Neural cell (in vitro differentiated cells): ENCODE results near the gene S100Z. TPM values are rescaled to one million over a fixed set of nuclear protein-coding genes. Genes with fewer than 3 reads are reported as not detected.
"Not testable (repeated sequence)": the region's sequence is repeated elsewhere in the genome, so short reads cannot be mapped to it uniquely, and the experiment has no call there.

Experiments
- H2AFZ ChIP-seq: fragments of 200-600, 300-800 bp; sonication (generic), shearing (Covaris generic); 2 replicates; pipeline ENCODE4 v1.6.0; 2014; ENCODE audit warnings: low read depth, mild to moderate bottlenecking, antibody characterized with exemption, low read length, moderate library complexity
- H3F3A ChIP-seq: fragments of 200-600 bp; shearing (Covaris generic); 2 replicates; pipeline ENCODE4 v1.6.1; 2016; ENCODE audit warnings: mild to moderate bottlenecking, moderate library complexity, mixed read lengths, antibody characterized with exemption, low read length; ENCODE audit not compliant: insufficient read depth, poor library complexity, severe bottlenecking
- H3K27ac ChIP-seq: fragments of 200-600, 300-800 bp; sonication (generic), shearing (Covaris generic); 2 replicates; pipeline ENCODE4 v1.5.1; 2014; ENCODE audit warnings: mild to moderate bottlenecking, low read length, moderate library complexity
- H3K27me3 ChIP-seq: fragments of 300-800, 200-600 bp; sonication (generic), shearing (Covaris generic); 2 replicates; pipeline ENCODE4 v1.6.0; 2014; ENCODE audit warnings: mild to moderate bottlenecking, low read depth, low read length, moderate library complexity; ENCODE audit not compliant: insufficient read depth
- H3K36me3 ChIP-seq: fragments of 300-800, 200-600 bp; sonication (generic), shearing (Covaris generic); 2 replicates; pipeline ENCODE4 v1.5.1; 2014; ENCODE audit warnings: mild to moderate bottlenecking, antibody characterized with exemption, low read length, moderate library complexity; ENCODE audit not compliant: insufficient read depth
- H3K4me2 ChIP-seq: fragments of 300-800, 200-600 bp; sonication (generic), shearing (Covaris generic); 2 replicates; pipeline ENCODE4 v1.6.0; 2014; ENCODE audit warnings: mild to moderate bottlenecking, low read length
- H3K4me3 ChIP-seq: fragments of 300-800, 200-600 bp; sonication (generic), shearing (Covaris generic); 2 replicates; pipeline ENCODE4 v1.5.1; 2014; ENCODE audit warnings: mild to moderate bottlenecking, low read length, moderate library complexity
- H3K79me2 ChIP-seq: fragments of 200-600 bp; shearing (Covaris generic); replicated peaks from 2 replicates; pipeline ENCODE4 v1.6.0; 2014; ENCODE audit warnings: mild to moderate bottlenecking, low read length, moderate library complexity; ENCODE audit not compliant: insufficient read depth
- H3K9ac ChIP-seq: fragments of 300-800, 200-600 bp; sonication (generic), shearing (Covaris generic); 2 replicates; pipeline ENCODE4 v1.6.1; 2016; ENCODE audit warnings: mild to moderate bottlenecking, low read length, mixed read lengths
- H3K9me2 ChIP-seq: fragments of 200-600 bp; shearing (Covaris generic); 2 replicates; pipeline ENCODE4 v1.6.1; 2016; ENCODE audit warnings: mild to moderate bottlenecking, low read length, mixed read lengths; ENCODE audit not compliant: insufficient read depth
- H3K9me3 ChIP-seq: fragments of 200-600, 300-800 bp; sonication (generic), shearing (Covaris generic); 2 replicates; pipeline ENCODE4 v1.6.1; 2016; ENCODE audit warnings: mild to moderate bottlenecking, mixed run types, low read length, moderate library complexity, mixed read lengths
- H4K20me1 ChIP-seq: fragments of 200-600 bp; shearing (Covaris generic); 2 replicates; pipeline ENCODE4 v1.6.1; 2016; ENCODE audit warnings: mild to moderate bottlenecking, mixed run types; ENCODE audit not compliant: insufficient read depth
- EP300 ChIP-seq: fragments of 450-650 bp; conservative IDR thresholded peaks from 2 replicates; pipeline ENCODE4 v1.6.1; 2014; ENCODE audit warnings: antibody characterized with exemption, mild to moderate bottlenecking, moderate library complexity; ENCODE audit not compliant: poor library complexity, severe bottlenecking
- EZH2 ChIP-seq: fragments of 200-600, 300-800 bp; shearing (Covaris generic), sonication (generic); IDR thresholded peaks from 2 replicates; pipeline ENCODE4 v1.6.1; 2014; ENCODE audit warnings: antibody characterized with exemption, low read length, borderline replicate concordance, mild to moderate bottlenecking; ENCODE audit not compliant: insufficient read depth, poor library complexity, severe bottlenecking
- MXI1 ChIP-seq: fragments of 450-650 bp; conservative IDR thresholded peaks from 2 replicates; pipeline ENCODE4 v1.6.1; 2014; ENCODE audit warnings: antibody characterized with exemption, mild to moderate bottlenecking; ENCODE audit not compliant: poor library complexity, severe bottlenecking
- POLR2AphosphoS5 ChIP-seq: IDR thresholded peaks from 2 replicates; pipeline ENCODE4 v1.6.1; 2012
- RAD21 ChIP-seq: fragments of 450-650 bp; conservative IDR thresholded peaks from 2 replicates; pipeline ENCODE4 v1.6.1; 2014; ENCODE audit warnings: antibody characterized with exemption, mild to moderate bottlenecking, moderate library complexity
- SMC3 ChIP-seq: fragments of 450-650 bp; conservative IDR thresholded peaks from 2 replicates; pipeline ENCODE4 v1.6.1; 2014; ENCODE audit warnings: antibody characterized with exemption, mild to moderate bottlenecking, moderate library complexity; ENCODE audit not compliant: poor library complexity
- TAF1 ChIP-seq: IDR thresholded peaks from 2 replicates; pipeline ENCODE4 v1.6.1; 2012; ENCODE audit warnings: low read depth
- polyA plus RNA-seq: library from polyadenylated mRNA; depleted of rRNA; stranded (reverse); fragments of >200 nt; gene quantifications from 2 replicates; pipeline ENCODE4 v1.2.3, GENCODE V29; 2014
- TF ChIP-seq, protein P1 (sequence below): fragments of 450-650 bp; IDR thresholded peaks from 2 replicates; pipeline ENCODE4 v1.5.1; 2014; ENCODE audit warnings: antibody characterized with exemption, mild to moderate bottlenecking, moderate library complexity; ENCODE audit not compliant: poor library complexity, severe bottlenecking
- TF ChIP-seq, protein P2 (sequence below): IDR thresholded peaks from 2 replicates; pipeline ENCODE4 v1.6.1; 2012; ENCODE audit warnings: borderline replicate concordance

S100Z gene
- polyA plus RNA-seq, 1 donor from 2014 or later = not detected

DNA sequence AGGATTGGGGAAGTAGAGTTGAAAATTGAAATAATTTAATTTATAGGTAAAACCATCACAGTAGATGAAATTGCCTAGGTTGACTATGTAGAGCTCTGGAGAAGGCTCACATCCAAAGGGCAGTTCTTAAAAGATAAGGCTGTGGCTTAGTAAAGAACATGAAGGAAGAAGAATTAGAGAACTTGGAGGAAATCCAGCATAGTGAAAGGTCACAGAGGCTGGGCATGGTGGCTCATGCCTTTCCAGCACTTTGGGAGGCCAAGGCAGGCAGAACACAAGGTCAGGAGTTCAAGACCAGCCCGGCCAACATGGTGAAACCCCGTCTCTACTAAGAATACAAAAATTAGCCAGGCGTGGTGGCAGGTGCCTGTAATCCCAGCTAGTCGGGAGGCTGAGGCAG lies 7.0 kb downstream of the S100Z start:
- not testable (repeated sequence) for H3K27ac ChIP-seq, H4K20me1 ChIP-seq, H3K4me2 ChIP-seq, H3F3A ChIP-seq, H3K4me3 ChIP-seq, H3K27me3 ChIP-seq, H2AFZ ChIP-seq, H3K36me3 ChIP-seq, H3K9me2 ChIP-seq, H3K9me3 ChIP-seq, H3K79me2 ChIP-seq, H3K9ac ChIP-seq

DNA sequence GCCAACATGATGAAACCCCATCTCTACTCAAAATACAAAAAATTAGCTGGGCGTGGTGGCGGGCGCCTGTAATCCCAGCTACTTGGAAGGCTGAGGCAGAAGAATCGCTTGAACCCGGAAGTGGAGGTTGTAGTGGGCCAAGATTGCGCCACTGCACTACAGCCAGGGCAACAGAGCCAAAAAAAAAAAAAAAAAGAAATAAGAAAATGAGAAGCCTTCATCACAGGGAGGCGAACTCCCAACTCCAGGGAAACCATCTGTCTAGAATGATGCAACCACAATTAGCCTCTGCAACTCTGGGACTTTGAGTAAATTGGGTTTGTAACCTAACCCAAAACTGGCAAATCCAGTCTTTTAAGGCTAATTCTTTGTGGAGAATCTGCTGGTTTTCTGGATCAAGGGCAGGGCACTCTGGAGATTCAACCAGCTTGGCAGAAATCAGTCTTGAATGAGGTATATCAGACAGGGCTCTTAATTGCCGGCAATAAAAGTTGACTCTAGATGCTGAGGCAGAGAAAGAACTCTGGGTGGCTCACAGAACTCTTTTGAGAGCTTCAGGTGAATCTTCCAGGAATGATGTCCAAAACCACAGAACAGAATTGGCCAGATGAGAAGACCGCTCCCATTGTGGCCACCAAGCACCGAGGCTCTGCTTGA lies 9.9 kb downstream of the S100Z start:
- Histone ChIP-seq H3K4me3 (no peak overlapping the region), H3K27ac (no peak overlapping the region), H3K27me3 (no peaks in the 10 kb centered on the region), H2AFZ (no peak overlapping the region), H3K9ac (no peak overlapping the region), H4K20me1 (no peaks in the 10 kb centered on the region), H3K9me2 (no peaks in the 10 kb centered on the region), H3K36me3 (no peaks in the 10 kb centered on the region), H3K4me2 (no peak overlapping the region), H3F3A (no peaks in the 10 kb centered on the region), H3K79me2 (no peaks in the 10 kb centered on the region), H3K9me3 (no peaks in the 10 kb centered on the region)
- TF ChIP-seq MXI1 (no peak), EZH2 (no peak), RAD21 (no peak), TAF1 (no peak)
- TF ChIP-seq, protein P1, sequence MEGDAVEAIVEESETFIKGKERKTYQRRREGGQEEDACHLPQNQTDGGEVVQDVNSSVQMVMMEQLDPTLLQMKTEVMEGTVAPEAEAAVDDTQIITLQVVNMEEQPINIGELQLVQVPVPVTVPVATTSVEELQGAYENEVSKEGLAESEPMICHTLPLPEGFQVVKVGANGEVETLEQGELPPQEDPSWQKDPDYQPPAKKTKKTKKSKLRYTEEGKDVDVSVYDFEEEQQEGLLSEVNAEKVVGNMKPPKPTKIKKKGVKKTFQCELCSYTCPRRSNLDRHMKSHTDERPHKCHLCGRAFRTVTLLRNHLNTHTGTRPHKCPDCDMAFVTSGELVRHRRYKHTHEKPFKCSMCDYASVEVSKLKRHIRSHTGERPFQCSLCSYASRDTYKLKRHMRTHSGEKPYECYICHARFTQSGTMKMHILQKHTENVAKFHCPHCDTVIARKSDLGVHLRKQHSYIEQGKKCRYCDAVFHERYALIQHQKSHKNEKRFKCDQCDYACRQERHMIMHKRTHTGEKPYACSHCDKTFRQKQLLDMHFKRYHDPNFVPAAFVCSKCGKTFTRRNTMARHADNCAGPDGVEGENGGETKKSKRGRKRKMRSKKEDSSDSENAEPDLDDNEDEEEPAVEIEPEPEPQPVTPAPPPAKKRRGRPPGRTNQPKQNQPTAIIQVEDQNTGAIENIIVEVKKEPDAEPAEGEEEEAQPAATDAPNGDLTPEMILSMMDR = no peak

DNA sequence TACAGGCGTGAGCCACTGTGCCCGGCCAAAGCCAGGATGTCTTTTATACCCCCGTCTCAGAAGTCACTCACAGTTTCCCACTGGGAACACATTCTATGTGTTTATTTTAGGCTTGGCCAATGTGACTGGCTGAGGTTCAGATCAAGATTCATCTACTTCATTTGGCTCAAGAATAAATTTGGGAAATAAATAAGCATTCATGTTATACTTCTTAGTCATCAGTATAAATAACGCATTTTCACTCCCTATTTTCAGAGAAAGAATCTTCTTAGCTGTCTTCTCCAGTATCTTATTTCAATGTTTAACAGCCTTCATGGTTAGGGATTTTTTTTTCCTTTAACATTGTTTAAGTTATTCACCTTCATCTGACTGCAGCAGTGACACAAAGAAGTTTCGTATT lies 11.8 kb downstream of the S100Z start:
- Histone ChIP-seq H3K9me3 (no peaks in the 10 kb centered on the region), H3K4me2 (no peak overlapping the region), H3K9ac (no peak overlapping the region), H3K9me2 (no peaks in the 10 kb centered on the region), H3K79me2 (no peaks in the 10 kb centered on the region), H3F3A (no peaks in the 10 kb centered on the region), H3K36me3 (no peaks in the 10 kb centered on the region), H3K27ac (no peak overlapping the region), H2AFZ (no peak overlapping the region), H3K27me3 (no peaks in the 10 kb centered on the region), H4K20me1 (no peaks in the 10 kb centered on the region), H3K4me3 (no peak overlapping the region)
- TF ChIP-seq, protein P1 = no peak
- TF ChIP-seq SMC3 (no peak), MXI1 (no peak), EP300 (no peak), POLR2AphosphoS5 (no peak), RAD21 (no peak), EZH2 (no peak), TAF1 (no peak)
- TF ChIP-seq, protein P2, sequence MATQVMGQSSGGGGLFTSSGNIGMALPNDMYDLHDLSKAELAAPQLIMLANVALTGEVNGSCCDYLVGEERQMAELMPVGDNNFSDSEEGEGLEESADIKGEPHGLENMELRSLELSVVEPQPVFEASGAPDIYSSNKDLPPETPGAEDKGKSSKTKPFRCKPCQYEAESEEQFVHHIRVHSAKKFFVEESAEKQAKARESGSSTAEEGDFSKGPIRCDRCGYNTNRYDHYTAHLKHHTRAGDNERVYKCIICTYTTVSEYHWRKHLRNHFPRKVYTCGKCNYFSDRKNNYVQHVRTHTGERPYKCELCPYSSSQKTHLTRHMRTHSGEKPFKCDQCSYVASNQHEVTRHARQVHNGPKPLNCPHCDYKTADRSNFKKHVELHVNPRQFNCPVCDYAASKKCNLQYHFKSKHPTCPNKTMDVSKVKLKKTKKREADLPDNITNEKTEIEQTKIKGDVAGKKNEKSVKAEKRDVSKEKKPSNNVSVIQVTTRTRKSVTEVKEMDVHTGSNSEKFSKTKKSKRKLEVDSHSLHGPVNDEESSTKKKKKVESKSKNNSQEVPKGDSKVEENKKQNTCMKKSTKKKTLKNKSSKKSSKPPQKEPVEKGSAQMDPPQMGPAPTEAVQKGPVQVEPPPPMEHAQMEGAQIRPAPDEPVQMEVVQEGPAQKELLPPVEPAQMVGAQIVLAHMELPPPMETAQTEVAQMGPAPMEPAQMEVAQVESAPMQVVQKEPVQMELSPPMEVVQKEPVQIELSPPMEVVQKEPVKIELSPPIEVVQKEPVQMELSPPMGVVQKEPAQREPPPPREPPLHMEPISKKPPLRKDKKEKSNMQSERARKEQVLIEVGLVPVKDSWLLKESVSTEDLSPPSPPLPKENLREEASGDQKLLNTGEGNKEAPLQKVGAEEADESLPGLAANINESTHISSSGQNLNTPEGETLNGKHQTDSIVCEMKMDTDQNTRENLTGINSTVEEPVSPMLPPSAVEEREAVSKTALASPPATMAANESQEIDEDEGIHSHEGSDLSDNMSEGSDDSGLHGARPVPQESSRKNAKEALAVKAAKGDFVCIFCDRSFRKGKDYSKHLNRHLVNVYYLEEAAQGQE = no peak
